Measurements from ENCODE around the gene BFSP1. TPM values are rescaled to one million over a fixed set of nuclear protein-coding genes. Genes with fewer than 3 reads are reported as not detected.

The BFSP1 gene
- total RNA-seq, 1 experiment from 2014 or later, result 3.1 TPM

GRCh38 chr20:17541996-17542395 is 10.8 kb upstream of the BFSP1 start:
- H3K4me3 ChIP-seq (ENCODE audit: insufficient read depth, low read depth, low read length), result no peak overlapping the region
- H3K27me3 ChIP-seq (ENCODE audit: control insufficient read depth, insufficient read depth, low read length), result no peaks in the 10 kb centered on the region
- DNase-seq, result no peak
- no peaks in the 10 kb centered on the region for H3K36me3 ChIP-seq (replicated peaks; ENCODE audit: control insufficient read depth, insufficient read depth, low read length)

- H3K27me3 ChIP-seq (ENCODE audit: control insufficient read depth, insufficient read depth, low read length), result no peaks in the 10 kb centered on the region
- DNase-seq, result no peak
- H3K4me3 ChIP-seq (ENCODE audit: insufficient read depth, low read depth, low read length), result no peak overlapping the region
- no peaks in the 10 kb centered on the region for H3K36me3 ChIP-seq (replicated peaks; ENCODE audit: control insufficient read depth, insufficient read depth, low read length)
Measured at GRCh38 chr20:17541596-17541995, 10.4 kb upstream of the BFSP1 start.

- no peaks in the 10 kb centered on the region for H3K27me3 ChIP-seq (ENCODE audit: control insufficient read depth, insufficient read depth, low read length)
- DNase-seq, result no peak
- no peaks in the 10 kb centered on the region for H3K36me3 ChIP-seq (replicated peaks; ENCODE audit: control insufficient read depth, insufficient read depth, low read length)
- H3K4me3 ChIP-seq (ENCODE audit: insufficient read depth, low read depth, low read length), result no peak overlapping the region
Measured at GRCh38 chr20:17538517-17539170, 7.5 kb upstream of the BFSP1 start.

- DNase-seq, result no peak
- Histone ChIP-seq H3K27me3 (ENCODE audit: control insufficient read depth, insufficient read depth, low read length) (no peaks in the 10 kb centered on the region), H3K36me3 (replicated peaks; ENCODE audit: control insufficient read depth, insufficient read depth, low read length) (no peaks in the 10 kb centered on the region), H3K4me3 (ENCODE audit: insufficient read depth, low read depth, low read length) (no peak overlapping the region)
Measured at GRCh38 chr20:17537959-17538358, 6.8 kb upstream of the BFSP1 start.

- DNase-seq, result peak; percentile 74
- H3K36me3 ChIP-seq (replicated peaks; ENCODE audit: control insufficient read depth, insufficient read depth, low read length), result no peaks in the 10 kb centered on the region
- H3K27me3 ChIP-seq (ENCODE audit: control insufficient read depth, insufficient read depth, low read length), result no peaks in the 10 kb centered on the region
- no peak overlapping the region for H3K4me3 ChIP-seq (ENCODE audit: insufficient read depth, low read depth, low read length)
Measured at GRCh38 chr20:17536944-17537444, 5.8 kb upstream of the BFSP1 start.

GRCh38 chr20:17534077-17534476 is 2.9 kb upstream of the BFSP1 start:
- H3K4me3 ChIP-seq (ENCODE audit: insufficient read depth, low read depth, low read length), result no peak overlapping the region
- DNase-seq, result no peak
- H3K27me3 ChIP-seq (ENCODE audit: control insufficient read depth, insufficient read depth, low read length), result 0 out of 2 replicates have a peak, but pooled peaks cover 2% of the 10 kb centered on the region
- no peaks in the 10 kb centered on the region for H3K36me3 ChIP-seq (replicated peaks; ENCODE audit: control insufficient read depth, insufficient read depth, low read length)

- 0 out of 2 replicates have a peak, but pooled peaks cover 2% of the 10 kb centered on the region for H3K27me3 ChIP-seq (ENCODE audit: control insufficient read depth, insufficient read depth, low read length)
- H3K4me3 ChIP-seq (ENCODE audit: insufficient read depth, low read depth, low read length), result no peak overlapping the region
- DNase-seq, result peak; percentile 77
- no peaks in the 10 kb centered on the region for H3K36me3 ChIP-seq (replicated peaks; ENCODE audit: control insufficient read depth, insufficient read depth, low read length)
Measured at GRCh38 chr20:17533396-17533795, 2.2 kb upstream of the BFSP1 start.

- 0 out of 2 replicates have a peak, but pooled peaks cover 2% of the 10 kb centered on the region for H3K27me3 ChIP-seq (ENCODE audit: control insufficient read depth, insufficient read depth, low read length)
- H3K4me3 ChIP-seq (ENCODE audit: insufficient read depth, low read depth, low read length), result peak overlapping the region; percentile 57
- no peaks in the 10 kb centered on the region for H3K36me3 ChIP-seq (replicated peaks; ENCODE audit: control insufficient read depth, insufficient read depth, low read length)
- DNase-seq, result no peak
Measured at GRCh38 chr20:17531665-17532025, 466 bp upstream of the BFSP1 start.

DNA sequence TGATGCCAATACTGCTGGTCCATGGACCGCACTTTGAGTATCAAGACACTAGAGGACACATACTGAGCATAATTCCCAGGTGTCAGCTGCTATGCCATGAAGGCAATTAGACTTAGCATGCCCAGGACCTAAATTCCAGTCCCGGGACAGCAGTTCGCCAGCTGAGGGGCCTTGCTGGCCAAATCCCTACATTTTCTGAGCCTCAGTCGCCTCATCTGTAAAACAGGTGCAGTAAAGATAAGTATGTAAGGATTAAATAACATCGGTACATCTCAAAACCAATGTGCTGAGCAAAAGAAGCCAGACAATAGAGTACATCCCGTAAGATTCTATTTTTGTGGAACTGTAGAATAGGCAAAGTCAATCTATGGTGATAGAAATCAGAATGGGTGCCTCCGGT is 1.0 kb downstream of the BFSP1 start:
- no peak for DNase-seq
- Histone ChIP-seq H3K4me3 (ENCODE audit: insufficient read depth, low read depth, low read length) (no peak overlapping the region), H3K36me3 (replicated peaks; ENCODE audit: control insufficient read depth, insufficient read depth, low read length) (no peaks in the 10 kb centered on the region), H3K27me3 (ENCODE audit: control insufficient read depth, insufficient read depth, low read length) (0 out of 2 replicates have a peak, but pooled peaks cover 2% of the 10 kb centered on the region)

- H3K36me3 ChIP-seq (replicated peaks; ENCODE audit: control insufficient read depth, insufficient read depth, low read length), result no peaks in the 10 kb centered on the region
Measured at GRCh38 chr20:17529586-17529985, 1.6 kb downstream of the BFSP1 start.

DNA sequence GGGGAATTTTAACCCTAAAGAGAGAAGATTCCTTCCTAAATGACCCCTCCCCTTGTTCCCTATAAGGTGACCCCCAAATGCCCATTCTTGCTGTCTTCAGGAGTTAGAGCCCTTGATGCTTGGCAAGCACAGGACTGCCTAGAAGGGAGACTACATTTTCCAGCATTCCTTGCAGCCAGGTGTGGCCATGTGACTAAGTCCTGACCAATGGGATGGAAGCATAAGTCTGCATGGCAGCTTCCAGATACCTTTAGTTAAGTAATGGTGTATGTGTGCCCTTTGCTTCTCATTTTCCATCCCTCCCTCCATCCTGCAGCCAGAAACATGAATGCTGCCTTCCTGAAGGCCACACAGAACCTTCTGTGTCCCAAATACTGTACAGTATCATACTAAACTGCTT is 5.5 kb downstream of the BFSP1 start:
- Histone ChIP-seq H3K4me3 (ENCODE audit: insufficient read depth, low read depth, low read length) (no peak overlapping the region), H3K27me3 (ENCODE audit: control insufficient read depth, insufficient read depth, low read length) (0 out of 2 replicates have a peak, but pooled peaks cover under 1% of the 10 kb centered on the region), H3K36me3 (replicated peaks; ENCODE audit: control insufficient read depth, insufficient read depth, low read length) (no peaks in the 10 kb centered on the region)
- peak; percentile 80 for DNase-seq

More at GRCh38 chr20:17529586-17529985, 1.6 kb downstream of the BFSP1 start:
- DNase-seq, result no peak
- Histone ChIP-seq H3K4me3 (ENCODE audit: insufficient read depth, low read depth, low read length) (no peak overlapping the region), H3K27me3 (ENCODE audit: control insufficient read depth, insufficient read depth, low read length) (0 out of 2 replicates have a peak, but pooled peaks cover 2% of the 10 kb centered on the region)

DNA sequence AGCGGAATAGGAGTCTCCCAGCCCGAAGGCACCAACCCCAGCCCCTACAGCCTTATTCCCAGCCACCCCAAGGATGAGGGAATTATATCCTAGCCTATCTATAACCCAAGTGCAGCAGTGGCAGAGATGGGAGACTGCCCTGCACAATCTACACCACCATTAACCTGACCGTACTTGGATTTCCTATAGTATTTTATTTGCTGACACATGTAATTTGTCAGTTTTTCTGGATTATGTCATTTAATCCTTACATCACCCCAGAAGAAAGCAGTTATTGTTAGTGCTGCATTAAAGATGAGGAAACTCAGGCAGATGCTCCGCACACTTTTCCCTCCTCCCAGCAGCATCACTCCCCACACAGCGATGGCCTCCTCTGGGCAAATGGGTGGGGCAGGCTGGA is 6.0 kb downstream of the BFSP1 start:
- no peak for DNase-seq
- Histone ChIP-seq H3K27me3 (ENCODE audit: control insufficient read depth, insufficient read depth, low read length) (no peaks in the 10 kb centered on the region), H3K4me3 (ENCODE audit: insufficient read depth, low read depth, low read length) (no peak overlapping the region), H3K36me3 (replicated peaks; ENCODE audit: control insufficient read depth, insufficient read depth, low read length) (no peaks in the 10 kb centered on the region)

- Histone ChIP-seq H3K36me3 (replicated peaks; ENCODE audit: control insufficient read depth, insufficient read depth, low read length) (no peaks in the 10 kb centered on the region), H3K27me3 (ENCODE audit: control insufficient read depth, insufficient read depth, low read length) (no peaks in the 10 kb centered on the region), H3K4me3 (ENCODE audit: insufficient read depth, low read depth, low read length) (no peak overlapping the region)
- no peak for DNase-seq
Measured at GRCh38 chr20:17524560-17524959, 6.6 kb downstream of the BFSP1 start.

DNA sequence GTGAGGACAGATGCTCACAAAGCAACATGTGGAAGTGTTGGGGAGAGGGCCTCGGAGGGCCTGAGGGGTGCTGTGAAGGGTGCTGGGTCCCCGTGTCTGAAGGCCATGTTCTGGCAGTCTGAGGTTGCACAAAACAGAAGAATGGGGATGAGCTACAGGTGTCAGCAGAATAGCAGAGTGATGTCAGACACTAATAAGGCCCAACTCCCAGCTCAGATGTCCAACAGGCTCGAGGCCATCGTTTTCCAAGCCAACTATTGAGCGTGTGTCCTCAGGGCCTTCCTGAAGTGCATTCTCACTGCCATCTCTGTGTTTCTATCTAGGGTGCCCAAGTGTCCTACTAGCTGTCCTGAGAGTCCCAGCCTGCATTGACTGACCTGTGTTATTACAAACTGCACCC is 7.9 kb downstream of the BFSP1 start:
- no peaks in the 10 kb centered on the region for H3K27me3 ChIP-seq (ENCODE audit: control insufficient read depth, insufficient read depth, low read length)
- no peak for DNase-seq

DNA sequence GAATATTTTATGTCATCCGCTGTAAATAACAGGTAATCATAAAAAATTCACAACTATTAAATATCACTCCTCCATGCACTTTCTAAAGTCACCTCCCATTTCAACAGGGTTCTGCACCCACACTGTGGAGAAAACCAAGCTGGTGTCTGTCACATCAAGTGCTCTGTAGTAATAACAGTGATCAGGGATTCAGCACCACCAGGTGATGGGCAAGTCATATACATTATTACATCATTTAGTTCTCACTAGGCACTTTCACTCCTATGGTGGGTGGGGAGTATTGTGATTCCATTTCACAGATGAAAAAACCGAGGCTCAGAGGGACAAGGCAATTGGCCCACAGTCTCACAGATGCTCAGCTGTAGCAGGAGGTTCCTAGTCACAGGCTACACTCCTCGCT is 8.7 kb downstream of the BFSP1 start:
- Histone ChIP-seq H3K27me3 (ENCODE audit: control insufficient read depth, insufficient read depth, low read length) (no peaks in the 10 kb centered on the region), H3K4me3 (ENCODE audit: insufficient read depth, low read depth, low read length) (no peak overlapping the region), H3K36me3 (replicated peaks; ENCODE audit: control insufficient read depth, insufficient read depth, low read length) (no peaks in the 10 kb centered on the region)
- DNase-seq, result no peak

More for the DNA sequence above, 7.9 kb downstream of the BFSP1 start:
- H3K36me3 ChIP-seq (replicated peaks; ENCODE audit: control insufficient read depth, insufficient read depth, low read length), result no peaks in the 10 kb centered on the region
- H3K4me3 ChIP-seq (ENCODE audit: insufficient read depth, low read depth, low read length), result no peak overlapping the region

Data from H7 (cell line).